ENCODE results near the gene PNMA1.

The PNMA1 gene

DNA sequence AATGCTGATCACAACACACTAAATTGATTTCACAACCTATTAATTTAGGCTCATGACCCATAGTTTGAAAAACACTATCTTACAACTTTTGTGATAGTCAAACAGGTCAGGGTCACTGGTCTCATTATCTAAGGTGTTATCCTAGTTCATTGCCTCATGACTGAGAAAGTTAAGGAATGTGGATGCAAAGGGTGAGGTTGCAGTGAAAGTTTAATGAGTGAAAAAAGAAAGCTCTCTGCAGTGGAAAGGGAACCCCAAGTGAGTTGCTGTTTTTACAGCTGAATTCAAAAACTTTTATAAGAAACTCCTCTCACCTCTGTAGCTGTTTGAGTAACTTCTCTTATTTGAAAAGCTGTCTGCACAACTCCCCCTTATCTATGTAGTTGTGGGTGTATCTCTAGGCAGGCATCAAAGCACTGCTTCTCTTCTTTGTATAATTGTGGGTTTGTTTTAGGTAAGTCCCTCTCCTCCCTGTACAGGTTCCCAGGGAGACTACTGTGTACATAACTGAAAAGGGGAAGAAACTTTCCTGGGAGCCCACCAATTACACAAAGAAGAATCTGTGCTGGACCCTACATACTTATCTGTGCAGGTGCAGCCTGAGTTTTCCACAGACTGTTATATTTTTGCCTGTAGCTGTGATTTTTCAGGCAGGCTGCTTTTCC is 50.5 kb downstream of the PNMA1 start:
- DNase-seq (ENCODE audit: low spot score) = no peak

DNA sequence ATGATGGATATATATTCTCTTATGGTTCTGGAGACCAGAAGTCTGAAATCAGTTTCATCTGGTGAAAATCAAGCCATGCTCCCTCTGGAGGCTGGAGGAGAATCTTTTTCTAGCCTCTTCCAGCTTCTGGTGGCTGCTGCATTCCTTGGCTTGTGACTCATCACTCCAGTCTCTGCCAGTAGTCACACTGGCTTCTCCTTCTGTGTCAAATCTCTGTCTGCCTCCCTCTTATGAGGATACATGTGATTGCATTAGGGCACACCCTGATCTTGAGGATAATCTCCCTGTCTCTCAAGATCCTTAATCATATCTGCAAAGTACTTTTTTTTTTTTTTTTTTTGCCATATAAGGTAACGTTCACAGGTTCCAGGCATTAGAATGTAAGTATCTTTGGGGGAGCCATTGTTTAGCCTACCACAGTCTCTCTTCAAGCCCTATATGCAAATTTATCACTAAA is 51.7 kb downstream of the PNMA1 start:
- peak; percentile 74 for DNase-seq (ENCODE audit: low spot score)

DNA sequence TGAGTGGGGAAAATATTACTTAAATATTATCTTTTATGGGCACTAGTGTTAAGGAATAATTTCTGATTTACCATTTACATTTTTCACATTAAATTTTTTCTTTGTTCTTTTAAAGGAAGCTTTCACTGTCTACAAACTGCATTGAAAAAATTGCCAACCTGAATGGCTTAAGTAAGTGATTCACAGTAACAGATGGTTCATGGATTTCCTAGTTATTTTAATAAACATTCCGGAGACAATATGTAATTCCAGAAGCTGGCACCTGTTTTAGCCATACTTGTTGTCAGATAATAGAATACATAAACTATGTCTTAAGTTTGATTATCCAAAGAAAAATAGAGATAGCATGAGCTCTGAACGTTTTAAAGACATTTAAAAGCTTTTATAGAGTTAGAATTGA is 52.3 kb downstream of the PNMA1 start:
- no peak for DNase-seq (ENCODE audit: low spot score)
